GM06990 (cell line): ENCODE measurements around the gene GNB5.

Source experiments
- DNase-seq: peaks from one replicate; pipeline ENCODE4 v3.0.0-alpha.2; 2011; ENCODE audit not compliant: insufficient read length; ENCODE audit errors: extremely low read depth
- H3K27me3 ChIP-seq: replicated peaks from 2 replicates; pipeline ENCODE4 v1.6.0; 2011; ENCODE audit warnings: low read length; ENCODE audit not compliant: control insufficient read depth, insufficient read depth
- H3K36me3 ChIP-seq: 2 replicates; pipeline ENCODE4 v1.5.1; 2011; ENCODE audit warnings: low read length; ENCODE audit not compliant: control insufficient read depth, insufficient read depth
- H3K4me3 ChIP-seq: replicated peaks from 2 replicates; pipeline ENCODE4 v1.5.1; 2011; ENCODE audit warnings: low read depth, mild to moderate bottlenecking, control low read depth, low read length
- TF ChIP-seq, protein P1 (sequence below): IDR thresholded peaks from 2 replicates; pipeline ENCODE4 v1.5.1; 2011; ENCODE audit warnings: low read length, control low read depth, mild to moderate bottlenecking, inconsistent platforms; ENCODE audit not compliant: insufficient read depth, poor library complexity, severe bottlenecking

Gene GNB5

DNA sequence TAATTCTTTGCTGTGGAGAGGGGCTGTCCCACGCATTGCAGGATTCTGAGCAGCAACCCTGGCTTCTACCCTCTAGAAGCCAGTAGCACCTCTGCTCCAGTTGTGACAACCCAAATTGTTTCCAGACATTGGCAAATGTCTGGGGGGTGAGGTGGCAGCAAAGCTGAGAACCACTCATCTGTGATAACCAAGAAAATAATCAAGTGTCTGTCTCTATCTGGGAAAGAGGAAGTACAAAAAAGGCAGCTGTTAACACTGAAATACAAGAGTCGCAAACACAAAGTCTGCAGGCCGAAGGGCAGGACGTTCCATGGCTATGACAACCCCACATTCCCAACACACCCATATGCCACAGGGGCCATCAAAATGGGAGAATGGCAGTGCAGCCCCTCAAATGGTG is 42.2 kb upstream of the GNB5 start:
- H3K36me3 ChIP-seq = no peaks in the 10 kb centered on the region
- peak; percentile 43 for DNase-seq
- H3K4me3 ChIP-seq = no peak overlapping the region
- TF ChIP-seq, protein P1, sequence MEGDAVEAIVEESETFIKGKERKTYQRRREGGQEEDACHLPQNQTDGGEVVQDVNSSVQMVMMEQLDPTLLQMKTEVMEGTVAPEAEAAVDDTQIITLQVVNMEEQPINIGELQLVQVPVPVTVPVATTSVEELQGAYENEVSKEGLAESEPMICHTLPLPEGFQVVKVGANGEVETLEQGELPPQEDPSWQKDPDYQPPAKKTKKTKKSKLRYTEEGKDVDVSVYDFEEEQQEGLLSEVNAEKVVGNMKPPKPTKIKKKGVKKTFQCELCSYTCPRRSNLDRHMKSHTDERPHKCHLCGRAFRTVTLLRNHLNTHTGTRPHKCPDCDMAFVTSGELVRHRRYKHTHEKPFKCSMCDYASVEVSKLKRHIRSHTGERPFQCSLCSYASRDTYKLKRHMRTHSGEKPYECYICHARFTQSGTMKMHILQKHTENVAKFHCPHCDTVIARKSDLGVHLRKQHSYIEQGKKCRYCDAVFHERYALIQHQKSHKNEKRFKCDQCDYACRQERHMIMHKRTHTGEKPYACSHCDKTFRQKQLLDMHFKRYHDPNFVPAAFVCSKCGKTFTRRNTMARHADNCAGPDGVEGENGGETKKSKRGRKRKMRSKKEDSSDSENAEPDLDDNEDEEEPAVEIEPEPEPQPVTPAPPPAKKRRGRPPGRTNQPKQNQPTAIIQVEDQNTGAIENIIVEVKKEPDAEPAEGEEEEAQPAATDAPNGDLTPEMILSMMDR = no peak
- no peaks in the 10 kb centered on the region for H3K27me3 ChIP-seq

DNA sequence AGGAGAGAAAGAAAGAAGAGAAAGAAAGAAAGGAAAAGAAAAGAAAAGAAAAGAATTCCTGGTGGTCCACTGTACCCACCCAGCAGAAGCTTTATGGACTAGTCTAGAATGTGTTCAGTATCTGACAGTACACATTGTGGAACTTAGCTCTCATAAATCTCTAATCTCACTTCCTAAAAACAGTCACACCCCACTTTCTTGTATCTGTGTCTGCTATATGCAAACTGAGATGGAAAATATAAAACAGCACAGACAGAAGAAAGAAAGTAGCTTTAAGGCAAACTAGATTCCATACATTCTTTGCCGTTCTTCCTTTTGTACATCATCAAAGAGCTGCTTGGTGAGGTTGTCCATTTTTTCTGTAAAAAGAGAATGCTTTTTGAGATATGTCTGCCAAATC is 41.1 kb upstream of the GNB5 start:
- Histone ChIP-seq H3K4me3 (no peak overlapping the region; the same call in 1 of the 2 replicates), H3K36me3 (no peaks in the 10 kb centered on the region), H3K27me3 (no peaks in the 10 kb centered on the region)
- DNase-seq = peak; percentile 63
- TF ChIP-seq, protein P1 = no peak

DNA sequence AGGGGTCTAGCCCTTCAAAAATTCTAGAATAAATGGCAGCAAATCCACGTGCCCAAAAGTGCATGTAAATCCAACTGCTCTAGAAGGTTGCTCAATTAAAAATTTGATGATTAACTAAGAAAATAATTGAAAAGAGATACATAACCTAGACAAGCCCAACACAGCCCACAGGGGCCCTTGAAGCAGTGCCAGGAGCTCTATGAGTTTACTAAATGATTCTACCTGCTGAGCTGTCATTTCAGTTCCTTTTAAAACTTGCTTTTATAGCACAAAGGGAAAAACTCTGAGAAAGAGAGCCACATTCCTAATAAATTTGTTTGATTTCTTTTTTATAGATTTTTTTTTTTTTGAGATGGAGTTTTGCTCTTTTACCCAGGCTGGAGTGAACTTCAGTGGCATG is 38.9 kb upstream of the GNB5 start:
- TF ChIP-seq, protein P1 = no peak
- no peak for DNase-seq
- Histone ChIP-seq H3K4me3 (no peak overlapping the region), H3K27me3 (no peaks in the 10 kb centered on the region), H3K36me3 (no peaks in the 10 kb centered on the region)

DNA sequence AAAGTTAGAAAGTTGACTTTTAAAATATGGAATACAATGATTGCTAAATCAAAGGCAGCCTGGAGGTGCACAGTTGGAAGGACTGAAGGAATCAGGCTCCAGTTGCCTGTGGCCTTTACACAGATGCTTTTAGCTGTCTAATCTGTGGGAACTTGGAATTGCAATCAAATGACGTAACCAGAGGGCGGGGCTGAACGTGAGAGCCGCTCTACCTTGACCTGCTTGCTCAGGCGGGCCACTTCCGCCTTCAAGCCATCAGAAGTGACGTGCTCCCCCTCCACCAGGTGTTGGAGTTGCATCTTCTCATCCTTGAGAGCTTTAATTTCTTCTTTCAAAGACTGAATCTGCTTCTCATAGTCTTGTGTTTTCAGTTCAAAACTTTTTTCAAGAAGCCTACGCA is 37.7 kb upstream of the GNB5 start:
- Histone ChIP-seq H3K4me3 (no peak overlapping the region), H3K27me3 (no peaks in the 10 kb centered on the region), H3K36me3 (no peaks in the 10 kb centered on the region)
- DNase-seq = peak; percentile 44
- TF ChIP-seq, protein P1 = no peak

DNA sequence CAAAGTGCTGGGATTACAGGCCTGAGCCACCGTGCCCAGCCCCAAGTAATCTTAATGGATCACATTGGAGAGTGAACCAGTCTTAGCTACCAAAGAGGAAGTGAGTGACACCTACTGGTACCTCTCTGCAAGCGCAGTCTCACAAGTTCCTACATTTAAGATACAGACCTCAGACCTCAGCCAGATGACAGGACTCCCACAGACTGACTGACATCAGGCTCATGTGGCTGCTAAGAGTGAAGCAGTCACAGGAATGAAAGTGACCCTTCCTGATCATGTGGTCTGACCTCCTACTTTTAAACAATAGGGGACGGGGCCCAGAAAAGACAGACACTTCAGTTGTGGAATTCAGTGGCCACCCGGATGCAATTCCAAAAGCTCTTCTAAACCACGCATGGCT is 36.3 kb upstream of the GNB5 start:
- H3K36me3 ChIP-seq = no peaks in the 10 kb centered on the region
- peak; percentile 77 for DNase-seq
- TF ChIP-seq, protein P1 = peak; percentile 82
- H3K4me3 ChIP-seq = no peak overlapping the region
- no peaks in the 10 kb centered on the region for H3K27me3 ChIP-seq

DNA sequence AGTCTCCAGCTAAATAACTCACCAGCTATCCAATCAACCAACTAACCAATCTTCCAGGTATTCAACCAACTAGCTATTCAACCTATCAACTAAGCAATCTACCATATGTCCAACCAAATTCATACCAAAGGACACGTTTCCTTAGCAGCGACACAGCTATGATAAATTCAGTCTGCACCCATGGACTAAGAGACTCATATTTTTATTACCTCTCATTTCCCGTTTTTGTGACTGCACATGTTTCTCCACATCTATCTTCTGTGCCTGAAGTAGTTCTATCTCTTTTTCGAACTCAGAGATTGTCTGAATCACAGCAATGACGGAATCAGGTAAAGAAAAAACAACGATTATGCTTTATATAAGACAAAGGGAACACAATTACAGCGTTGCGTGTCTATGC is 34.0 kb upstream of the GNB5 start:
- TF ChIP-seq, protein P1 = no peak
- H3K4me3 ChIP-seq = no peak overlapping the region
- H3K36me3 ChIP-seq = no peaks in the 10 kb centered on the region
- H3K27me3 ChIP-seq = no peaks in the 10 kb centered on the region
- no peak for DNase-seq
